HG03469 (cell line): ENCODE data around the gene ASMT.
"Not testable (repeated sequence)": the region's sequence is repeated elsewhere in the genome, so short reads cannot be mapped to it uniquely, and the experiment has no call there.

Experiments
- ATAC-seq: cut with Tn5 transposase; IDR thresholded peaks from one replicate; pipeline ENCODE4 v1.9.1; 2021; ENCODE audit warnings: mild to moderate bottlenecking, moderate library complexity, moderate number of reproducible peaks; ENCODE audit not compliant: unreplicated experiment

Gene ASMT

DNA sequence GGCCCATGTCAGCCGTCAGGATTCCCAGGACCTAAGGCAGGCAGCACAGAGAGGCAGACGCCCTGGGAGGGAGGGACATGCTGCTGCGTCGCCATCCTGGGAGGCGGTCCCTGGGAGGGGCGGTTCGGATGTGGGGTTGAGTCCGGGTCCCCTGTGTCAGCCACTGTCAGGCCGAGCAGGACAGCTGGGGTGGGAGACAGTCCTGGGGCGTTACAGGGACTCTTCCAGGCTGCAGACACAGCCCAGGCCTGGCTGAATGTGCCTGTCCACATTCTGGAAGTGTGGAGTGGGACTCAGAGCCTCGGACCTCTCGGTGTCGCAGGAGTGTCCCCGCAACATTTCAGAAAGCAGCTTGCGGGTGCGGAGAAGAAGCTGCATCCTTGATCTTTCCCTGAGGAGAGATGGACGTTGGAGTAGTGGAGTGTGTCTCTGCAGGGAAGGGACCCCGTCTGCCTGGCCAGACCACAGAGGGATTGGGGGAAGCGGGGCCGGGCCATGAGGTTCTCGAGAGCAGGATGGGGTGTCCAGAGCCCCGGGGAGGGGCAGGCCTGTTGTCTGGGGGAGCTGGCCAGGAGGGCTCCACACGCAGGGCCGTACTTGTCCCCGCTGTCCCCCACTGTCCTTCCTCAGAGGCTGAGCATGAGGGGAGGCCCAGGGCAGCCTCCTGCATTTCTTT, 17.4 kb upstream of the ASMT start:
- ATAC-seq, result no peak

DNA sequence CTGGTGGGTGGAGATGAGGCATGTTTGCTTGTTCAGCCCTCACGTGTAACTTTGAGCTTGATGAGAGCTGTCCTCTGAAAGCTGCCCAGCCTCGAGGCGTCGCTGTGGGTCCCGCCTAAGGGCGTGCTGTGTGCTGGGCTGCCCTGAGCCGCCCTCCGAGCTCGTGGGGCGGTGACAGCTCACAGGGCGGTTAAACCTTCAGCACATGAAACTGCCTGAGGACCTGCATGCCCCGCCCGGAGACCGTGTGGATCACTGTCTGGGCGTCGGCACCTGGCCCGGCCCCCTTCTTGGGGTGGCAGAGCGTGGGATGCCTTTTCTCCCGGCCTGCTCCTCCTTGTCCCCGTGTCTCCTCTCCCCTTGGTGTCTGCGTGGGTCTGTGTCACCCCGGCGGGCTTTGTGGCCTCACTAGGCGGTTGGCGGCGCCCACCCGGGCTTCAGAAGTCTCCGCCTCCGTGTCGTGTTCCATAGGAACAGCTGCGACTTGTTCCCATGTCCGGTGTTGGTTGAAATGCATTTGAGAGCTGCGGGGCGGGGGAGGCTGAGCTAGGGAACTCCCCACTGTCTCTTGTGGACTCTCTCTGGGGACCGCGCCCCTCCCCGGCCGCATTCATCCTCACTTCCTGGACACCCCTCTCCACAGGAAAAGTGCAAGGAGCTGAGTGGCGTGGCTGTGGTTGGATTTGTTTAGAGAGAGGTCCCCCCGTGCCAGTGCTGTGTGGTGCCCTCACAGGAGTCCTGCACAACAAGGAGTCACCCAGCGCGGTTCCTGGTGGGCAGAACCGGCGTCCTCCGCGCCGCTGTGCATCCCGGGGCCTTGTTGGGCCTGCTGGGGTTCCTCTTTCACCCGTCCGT, 16.6 kb upstream of the ASMT start:
- ATAC-seq, result no peak

DNA sequence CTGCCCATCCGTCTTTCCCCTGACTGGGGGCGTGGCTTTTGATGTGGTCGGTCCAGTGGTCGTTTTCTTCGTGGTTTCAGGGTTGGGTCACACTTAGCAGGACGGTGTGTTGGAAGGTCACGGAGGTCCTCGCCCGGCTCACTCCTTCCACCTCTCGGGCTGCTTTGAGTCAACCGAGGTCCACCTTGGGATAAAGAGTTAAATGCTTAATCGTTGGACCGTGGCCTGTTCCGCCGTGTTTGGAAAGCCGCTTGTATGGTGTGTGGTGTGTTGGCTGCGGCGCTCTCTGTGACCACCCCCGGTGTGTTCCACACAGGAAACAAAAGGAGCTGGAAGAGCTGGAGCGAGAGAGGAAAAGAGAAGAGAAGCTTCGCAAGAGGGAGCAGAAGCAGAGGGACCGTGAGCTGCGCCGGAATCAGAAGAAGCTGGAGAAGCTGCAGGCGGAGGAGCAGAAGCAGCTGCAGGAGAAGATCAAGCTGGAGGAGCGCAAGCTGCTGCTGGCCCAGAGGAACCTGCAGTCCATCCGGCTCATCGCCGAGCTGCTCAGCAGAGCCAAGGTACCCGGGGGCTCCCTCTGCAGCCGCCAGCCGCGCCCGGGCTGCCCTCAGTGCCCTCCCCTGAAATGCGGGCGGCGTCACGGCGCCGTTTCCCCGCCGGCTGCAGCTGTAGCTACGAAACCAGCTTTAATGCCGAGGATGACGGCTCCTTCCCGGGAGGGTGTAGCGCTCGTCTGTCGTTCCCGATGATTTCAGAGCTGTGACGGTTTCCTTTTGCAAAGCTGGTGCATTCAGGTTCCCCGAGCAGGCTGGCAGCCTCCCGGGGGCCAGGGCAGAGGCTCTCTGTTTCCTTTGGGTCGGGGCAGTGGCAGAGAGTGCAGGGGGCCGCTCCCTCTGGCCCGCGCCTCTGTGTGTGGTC, 15.7 kb upstream of the ASMT start:
- no peak for ATAC-seq

DNA sequence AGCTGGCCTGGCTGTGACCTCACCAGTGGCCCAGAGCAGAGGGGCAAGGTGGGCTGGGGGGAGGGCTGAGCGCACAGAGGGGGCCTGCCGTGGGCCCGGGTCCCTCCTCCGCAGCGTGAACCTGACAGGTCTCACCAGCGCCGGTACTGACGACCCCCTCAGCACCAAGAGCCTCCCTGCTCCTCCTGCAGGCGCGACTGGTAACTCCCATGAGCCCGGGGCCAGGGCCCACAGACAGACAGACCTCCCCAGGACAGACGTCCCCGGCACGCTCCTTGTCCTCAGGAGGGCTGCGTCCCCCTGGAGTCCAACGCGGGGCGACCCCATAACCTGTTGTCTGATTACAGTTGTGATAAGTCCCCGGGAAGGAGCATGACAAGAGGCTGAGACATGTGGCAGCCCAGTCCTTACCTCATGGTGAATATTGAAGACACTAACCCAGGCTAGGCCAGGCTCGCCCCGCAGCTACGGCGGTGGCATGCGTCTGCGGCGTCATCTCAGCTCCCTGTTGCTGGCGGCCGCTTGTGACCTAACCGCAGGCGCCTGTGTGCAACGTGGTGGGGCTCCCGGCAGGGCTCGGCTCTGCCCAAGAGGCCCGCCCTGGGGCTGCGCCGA, 15.0 kb upstream of the ASMT start:
- no peak for ATAC-seq

DNA sequence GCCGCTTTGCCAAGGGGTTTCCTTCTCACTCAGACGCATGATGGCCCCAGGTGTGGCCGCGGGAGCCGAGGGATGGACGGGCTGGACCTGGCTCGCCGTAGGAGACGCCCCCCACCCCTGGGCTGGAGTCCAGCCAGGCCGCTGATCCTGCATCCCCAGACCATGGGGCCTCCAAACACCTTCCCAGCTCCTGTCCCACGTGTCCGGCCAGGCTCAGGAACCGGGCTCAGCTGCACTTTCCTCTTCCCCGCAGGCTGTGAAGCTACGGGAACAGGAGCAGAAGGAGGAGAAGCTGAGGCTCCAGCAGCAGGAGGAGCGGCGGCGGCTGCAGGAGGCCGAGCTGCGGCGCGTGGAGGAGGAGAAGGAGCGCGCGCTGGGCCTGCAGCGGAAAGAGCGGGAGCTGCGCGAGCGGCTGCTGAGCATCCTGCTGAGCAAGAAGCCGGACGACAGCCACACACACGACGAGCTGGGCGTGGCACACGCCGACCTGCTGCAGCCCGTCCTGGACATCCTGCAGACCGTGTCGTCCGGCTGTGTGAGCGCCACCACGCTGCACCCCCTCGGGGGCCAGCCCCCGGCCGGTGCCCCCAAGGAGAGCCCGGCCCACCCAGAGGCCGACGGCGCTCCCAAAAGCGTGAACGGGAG, 14.3 kb upstream of the ASMT start:
- no peak for ATAC-seq

DNA sequence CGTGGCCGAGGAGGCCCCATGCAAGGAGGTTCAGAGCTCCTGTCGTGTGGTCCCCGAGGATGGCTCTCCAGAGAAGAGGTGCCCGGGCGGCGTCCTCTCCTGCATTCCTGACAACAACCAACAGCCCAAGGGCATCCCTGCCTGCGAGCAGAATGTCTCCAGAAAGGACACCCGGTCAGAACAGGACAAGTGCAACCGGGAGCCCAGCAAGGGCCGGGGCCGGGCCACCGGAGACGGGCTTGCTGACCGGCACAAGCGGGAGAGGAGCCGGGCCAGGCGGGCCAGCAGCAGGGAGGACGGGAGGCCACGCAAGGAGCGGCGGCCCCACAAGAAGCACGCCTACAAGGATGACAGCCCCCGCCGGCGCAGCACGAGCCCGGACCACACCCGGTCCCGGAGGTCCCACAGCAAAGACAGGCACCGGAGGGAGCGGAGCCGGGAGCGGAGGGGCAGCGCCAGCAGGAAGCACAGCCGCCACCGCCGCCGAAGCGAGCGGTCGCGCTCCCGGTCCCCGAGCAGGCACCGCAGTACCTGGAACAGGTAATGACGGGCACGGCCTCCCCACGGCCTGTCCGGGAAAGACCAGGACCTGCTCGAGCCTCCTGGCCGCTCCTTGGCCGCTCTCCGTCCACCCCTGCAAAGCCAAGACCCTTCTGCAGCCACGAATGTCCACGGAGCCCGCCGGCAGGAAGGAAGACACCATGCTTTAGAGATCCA, 13.7 kb upstream of the ASMT start:
- no peak for ATAC-seq

DNA sequence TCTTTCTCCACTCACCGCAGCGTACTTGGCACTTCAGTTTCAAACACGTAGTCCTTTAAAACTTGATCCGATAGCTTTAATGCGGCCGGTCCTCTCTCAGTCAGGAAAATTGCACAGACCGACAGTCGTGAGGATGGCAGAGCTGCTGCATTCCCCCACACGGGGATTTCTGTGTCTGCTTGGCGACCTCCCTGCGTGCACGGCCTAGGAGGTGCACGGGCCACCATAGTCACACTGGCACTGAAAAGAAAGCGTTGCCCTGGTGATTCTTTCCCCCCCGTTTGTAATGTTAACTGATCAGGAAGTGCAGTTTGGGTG, 13.1 kb upstream of the ASMT start:
- ATAC-seq, result no peak

DNA sequence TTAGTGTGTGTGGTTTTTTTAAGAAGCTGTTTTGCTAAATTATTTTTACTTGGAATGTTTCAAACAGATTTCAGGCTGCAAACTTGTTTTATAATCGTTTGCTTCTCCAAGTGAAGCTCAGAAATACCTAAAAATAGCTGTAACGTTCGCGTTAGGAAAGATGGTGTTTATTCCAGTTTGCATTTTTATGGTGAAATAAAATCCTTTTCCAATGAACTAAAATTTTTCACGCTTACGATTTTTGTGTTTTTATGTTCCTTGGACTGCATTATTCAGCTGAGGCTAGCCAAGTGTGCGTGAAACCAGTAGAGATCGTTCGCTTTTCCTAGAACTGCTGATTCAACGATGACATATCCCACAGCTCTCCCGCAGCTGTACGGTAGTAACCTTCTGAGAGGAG, 12.6 kb upstream of the ASMT start:
- no peak for ATAC-seq

DNA sequence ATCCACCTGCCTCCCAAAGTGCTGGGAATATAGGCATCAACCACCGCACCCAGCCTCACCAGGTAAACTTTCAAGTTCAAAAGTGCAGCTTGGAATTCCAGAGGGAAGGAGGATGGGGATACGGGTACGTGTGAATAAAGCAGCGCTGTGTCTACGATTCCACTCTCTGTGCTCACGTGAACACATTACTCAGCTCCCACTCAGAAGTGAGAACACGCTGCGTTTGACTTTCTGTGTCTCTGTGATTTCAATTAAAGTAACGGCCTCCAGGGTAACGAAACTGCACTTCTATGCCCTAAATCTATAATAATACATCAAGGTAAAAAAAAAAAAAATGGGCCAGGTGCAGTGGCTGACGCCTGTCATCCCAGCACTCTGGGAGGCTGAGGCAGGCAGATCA, 8.4 kb upstream of the ASMT start:
- ATAC-seq, result no peak

DNA sequence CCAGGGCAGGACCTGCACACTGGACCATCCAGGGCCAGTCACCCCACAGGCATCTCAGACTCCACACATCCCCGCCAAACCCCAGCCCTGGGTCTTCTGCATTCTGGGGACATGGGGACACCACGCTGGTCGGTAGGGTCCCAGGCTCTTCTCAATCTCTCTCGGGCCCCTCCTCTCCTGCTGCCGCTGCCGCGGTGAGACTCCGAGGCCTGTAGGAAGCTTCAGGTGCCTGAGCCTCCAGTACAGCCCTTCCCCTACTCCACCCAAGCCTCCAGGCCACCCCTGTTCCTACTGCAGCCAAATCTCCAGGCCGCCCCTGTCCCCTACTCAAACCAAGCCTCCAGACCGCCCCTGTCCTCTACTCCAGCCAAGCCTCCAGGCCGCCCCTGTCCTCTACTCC, 5.5 kb upstream of the ASMT start:
- ATAC-seq, result no peak

DNA sequence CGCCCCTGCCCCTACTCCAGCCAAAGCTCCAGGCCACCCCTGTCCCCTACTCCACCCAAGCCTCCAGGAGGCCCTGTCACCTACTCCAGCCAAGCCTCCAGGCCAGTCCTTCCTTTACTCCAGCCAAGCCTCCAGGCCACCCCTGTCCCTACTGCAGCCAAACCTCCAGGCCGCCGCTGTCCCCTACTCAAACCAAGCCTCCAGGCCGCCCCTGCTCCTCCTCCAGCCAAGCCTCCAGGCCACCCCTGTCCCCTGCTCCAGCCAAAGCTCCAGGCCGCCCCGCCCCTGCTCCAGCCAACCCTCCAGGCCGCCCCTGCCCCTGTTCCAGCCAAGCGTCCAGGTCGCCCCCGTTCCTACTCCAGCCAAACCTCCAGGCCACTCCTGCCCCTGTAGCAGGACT, 5.1 kb upstream of the ASMT start:
- no peak for ATAC-seq

DNA sequence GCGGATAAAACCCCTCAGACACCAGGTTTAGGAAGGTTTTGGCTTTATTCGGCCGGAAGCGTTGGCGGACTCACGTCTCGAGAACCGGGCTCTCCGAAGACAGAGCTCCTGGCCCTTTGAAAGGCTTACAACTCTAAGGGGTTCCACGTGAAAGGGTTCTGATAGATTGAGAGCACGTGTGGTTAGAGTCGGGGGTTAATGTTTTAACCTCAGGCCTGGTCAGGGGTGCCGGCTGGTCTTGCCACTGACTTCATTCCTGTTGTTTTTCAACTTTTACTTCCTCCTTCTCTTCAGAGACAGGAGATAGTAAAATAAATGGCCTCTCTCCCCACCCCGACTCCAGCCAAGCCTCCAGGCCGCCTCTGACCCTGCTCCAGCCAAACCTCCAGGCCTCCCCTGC, 4.7 kb upstream of the ASMT start:
- no peak for ATAC-seq

DNA sequence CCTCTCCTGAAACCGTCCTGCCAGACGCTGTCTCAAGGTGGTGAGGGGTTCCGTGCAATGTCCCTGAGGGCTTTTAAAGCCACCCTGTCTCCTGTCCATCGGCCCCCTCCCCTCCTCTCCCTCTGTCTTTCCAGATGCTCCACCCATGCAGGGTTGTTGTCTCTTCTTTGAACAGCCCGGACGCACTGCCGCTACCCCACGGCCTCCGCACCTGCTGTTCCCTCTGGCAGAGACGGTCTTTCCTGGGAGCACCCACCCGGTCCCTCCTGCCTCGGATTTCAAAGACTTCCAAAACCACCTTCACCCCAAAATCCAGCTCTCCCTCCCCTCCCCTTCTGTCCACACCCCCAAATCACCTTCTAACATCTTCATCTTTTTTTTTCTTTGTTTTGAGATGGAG, 4.1 kb upstream of the ASMT start:
- no peak for ATAC-seq

DNA sequence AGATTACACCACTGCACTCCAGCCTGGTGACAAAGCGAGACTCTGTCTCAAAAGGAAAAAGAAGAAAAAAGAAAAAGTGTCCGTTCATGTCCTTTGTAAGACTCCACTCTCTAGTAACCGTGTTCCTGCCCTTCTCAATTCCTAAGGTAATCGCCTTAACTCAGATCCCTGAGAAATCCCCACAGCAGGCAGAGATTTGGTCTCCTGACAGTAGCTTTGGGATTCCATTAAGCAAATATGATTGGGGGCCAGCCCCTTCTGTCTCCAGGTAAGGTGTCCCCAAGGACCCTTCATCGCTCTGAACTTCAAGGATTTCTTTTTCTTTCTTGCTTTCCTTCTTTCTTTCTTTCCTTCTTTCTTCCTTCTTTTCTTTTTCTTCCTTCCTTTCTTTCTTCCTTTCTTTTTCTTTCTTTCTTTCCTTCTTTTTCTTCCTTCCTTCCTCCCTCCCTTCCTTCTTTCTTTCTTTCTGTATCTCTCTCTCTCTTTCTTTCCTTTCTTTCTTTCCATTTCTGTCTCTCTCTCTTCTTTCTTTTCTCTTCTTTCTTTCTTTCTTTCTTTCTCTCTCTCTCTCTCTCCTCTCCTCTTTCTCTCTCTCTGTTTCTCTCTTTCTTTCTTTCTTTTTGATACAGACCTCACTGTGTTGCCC, 2.1 kb upstream of the ASMT start:
- no peak for ATAC-seq

DNA sequence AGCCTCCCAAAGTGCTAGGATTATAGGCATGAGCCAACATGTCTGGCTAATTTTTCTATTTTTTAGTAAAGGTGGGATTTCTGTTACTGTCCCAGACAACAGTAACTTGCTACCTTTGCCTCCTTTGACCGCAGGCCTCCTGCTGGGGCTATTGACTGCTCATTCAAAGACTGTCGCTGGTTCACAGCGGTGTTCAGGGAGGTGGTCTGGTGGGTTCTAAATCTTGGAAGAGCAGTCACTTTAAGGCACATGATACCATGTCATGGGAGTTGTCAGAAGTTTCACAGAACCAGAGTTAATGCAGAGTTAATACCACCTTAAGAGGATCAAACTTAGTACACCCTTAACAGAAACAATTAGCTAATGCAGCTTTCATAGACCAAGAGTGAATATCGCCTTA, 3.8 kb downstream of the ASMT start:
- no peak for ATAC-seq

DNA sequence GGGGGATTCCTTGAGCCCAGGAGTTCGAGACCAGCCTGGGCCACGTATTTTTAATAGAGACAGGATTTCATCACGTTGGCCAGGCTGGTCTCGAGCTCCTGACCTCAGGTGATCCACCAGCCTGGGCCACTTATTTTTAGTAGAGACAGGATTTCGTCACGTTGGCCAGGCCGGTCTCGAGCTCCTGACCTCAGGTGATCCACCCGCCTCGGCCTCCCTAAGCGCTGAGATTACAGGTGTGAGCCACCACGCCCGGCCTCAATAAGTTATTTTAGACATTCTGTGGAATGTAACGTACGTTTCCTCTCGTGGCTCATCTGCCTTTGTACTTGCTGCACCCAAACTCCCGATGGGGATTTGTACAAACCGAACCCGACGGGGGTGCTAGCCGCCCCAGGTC, 8.8 kb downstream of the ASMT start:
- ATAC-seq, result no peak

DNA sequence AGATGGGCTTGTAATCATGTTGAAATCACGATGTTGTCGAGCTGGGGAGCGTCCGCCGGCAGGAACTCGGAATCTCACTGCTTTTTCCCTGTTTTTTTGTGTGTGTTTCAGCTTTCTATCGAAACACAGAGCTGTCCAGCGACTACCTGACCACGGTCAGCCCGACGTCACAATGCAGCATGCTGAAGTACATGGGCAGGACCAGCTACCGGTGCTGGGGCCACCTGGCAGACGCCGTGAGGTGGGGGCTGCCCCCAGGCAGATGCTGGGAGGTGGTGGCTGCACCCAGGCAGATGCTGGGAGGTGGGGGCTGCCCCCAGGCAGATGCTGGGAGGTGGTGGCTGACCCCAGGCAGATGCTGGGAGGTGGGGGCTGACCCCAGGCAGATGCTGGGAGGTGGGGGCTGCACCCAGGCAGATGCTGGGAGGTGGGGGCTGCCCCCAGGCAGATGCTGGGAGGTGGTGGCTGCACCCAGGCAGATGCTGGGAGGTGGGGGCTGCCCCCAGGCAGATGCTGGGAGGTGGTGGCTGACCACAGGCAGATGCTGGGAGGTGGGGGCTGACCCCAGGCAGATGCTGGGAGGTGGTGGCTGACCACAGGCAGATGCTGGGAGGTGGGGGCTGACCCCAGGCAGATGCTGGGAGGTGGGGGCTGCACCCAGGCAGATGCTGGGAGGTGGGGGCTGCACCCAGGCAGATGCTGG, 9.4 kb downstream of the ASMT start:
- ATAC-seq, result not testable (repeated sequence)

DNA sequence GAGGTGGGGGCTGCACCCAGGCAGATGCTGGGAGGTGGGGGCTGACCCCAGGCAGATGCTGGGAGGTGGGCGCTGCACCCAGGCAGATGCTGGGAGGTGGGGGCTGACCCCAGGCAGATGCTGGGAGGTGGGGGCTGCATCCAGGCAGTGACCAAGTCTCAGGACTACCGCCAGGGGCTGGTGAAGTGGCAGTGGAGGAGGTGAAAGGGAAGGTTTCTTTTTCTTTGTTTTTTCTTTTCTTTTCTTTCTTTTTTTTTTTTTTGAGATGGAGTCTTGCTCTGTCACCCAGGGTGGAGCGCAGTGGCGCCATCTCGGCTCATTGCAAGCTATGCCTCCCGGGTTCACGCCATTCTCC, 10.0 kb downstream of the ASMT start:
- ATAC-seq, result not testable (repeated sequence)

DNA sequence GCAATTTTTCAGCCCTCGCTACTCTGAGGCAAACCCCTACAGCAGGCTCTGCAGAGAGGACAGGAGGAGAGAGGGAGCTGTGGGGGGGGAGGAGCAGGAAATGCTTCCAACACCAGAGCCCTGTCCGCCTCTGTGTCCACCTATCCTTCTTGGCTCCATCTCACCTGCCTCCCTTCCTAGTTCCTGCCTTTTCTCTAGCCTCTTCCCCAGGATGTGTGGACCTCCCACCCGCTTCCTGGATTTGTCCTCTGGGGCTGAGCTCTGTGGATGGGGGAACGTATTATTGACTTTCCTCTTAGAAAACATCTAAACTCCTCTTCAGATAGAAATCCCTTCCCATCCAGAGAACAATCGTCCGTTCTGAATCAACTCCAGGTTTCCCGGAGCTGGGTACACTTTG, 14.4 kb downstream of the ASMT start:
- ATAC-seq, result no peak
